Liver (tissue), 3 donors: ENCODE results near the gene MICALL1.

Source experiments
- EGR1 ChIP-seq, 2 donors: IDR thresholded peaks; 2 replicates each; pipeline ENCODE4 v1.6.1; 2016 to 2018; ENCODE audit warnings: antibody characterized with exemption in 2 of 2, low read depth in 2 of 2
- GABPA ChIP-seq, 2 donors: IDR thresholded peaks in 1 of 2; conservative IDR thresholded peaks in 1 of 2; 2 replicates each; pipeline ENCODE4 v1.6.1; 2016; ENCODE audit warnings: antibody characterized with exemption in 2 of 2, mild to moderate bottlenecking in 1 of 2, moderate library complexity in 1 of 2
- HNF4G ChIP-seq: IDR thresholded peaks from 2 replicates; pipeline ENCODE4 v1.6.1; 2016; ENCODE audit warnings: antibody characterized with exemption
- JUND ChIP-seq, 2 donors: IDR thresholded peaks; 2 replicates each; pipeline ENCODE4 v1.6.1; 2016; ENCODE audit warnings: antibody characterized with exemption in 2 of 2
- MAX ChIP-seq: IDR thresholded peaks from 2 replicates; pipeline ENCODE4 v1.6.1; 2016; ENCODE audit warnings: antibody characterized with exemption
- RAD21 ChIP-seq, 2 donors: IDR thresholded peaks; 2 replicates each; pipeline ENCODE4 v1.6.1; 2016; ENCODE audit warnings: antibody characterized with exemption in 2 of 2, mild to moderate bottlenecking in 2 of 2
- REST ChIP-seq: IDR thresholded peaks from 2 replicates; pipeline ENCODE4 v1.6.1; 2016; ENCODE audit warnings: antibody characterized with exemption, mild to moderate bottlenecking
- RXRA ChIP-seq, 2 donors: IDR thresholded peaks; 2 replicates each; pipeline ENCODE4 v1.6.1; 2017 to 2018; ENCODE audit warnings: antibody characterized with exemption in 2 of 2, mild to moderate bottlenecking in 1 of 2
- TAF1 ChIP-seq: conservative IDR thresholded peaks from 2 replicates; pipeline ENCODE4 v1.6.1; 2016; ENCODE audit warnings: antibody characterized with exemption, mild to moderate bottlenecking
- TF ChIP-seq, protein P1 (sequence below): fragments of 150-350 bp; IDR thresholded peaks from 2 replicates; pipeline ENCODE4 v1.5.1; 2017; ENCODE audit warnings: improper control_type of control experiment, low read depth, low read length; ENCODE audit not compliant: missing input control
- donor health status: healthy.
- donor health status: healthy.

GRCh38 chr22:37926771-37927636, 20.9 kb downstream of the MICALL1 start:
- TF ChIP-seq, protein P1, sequence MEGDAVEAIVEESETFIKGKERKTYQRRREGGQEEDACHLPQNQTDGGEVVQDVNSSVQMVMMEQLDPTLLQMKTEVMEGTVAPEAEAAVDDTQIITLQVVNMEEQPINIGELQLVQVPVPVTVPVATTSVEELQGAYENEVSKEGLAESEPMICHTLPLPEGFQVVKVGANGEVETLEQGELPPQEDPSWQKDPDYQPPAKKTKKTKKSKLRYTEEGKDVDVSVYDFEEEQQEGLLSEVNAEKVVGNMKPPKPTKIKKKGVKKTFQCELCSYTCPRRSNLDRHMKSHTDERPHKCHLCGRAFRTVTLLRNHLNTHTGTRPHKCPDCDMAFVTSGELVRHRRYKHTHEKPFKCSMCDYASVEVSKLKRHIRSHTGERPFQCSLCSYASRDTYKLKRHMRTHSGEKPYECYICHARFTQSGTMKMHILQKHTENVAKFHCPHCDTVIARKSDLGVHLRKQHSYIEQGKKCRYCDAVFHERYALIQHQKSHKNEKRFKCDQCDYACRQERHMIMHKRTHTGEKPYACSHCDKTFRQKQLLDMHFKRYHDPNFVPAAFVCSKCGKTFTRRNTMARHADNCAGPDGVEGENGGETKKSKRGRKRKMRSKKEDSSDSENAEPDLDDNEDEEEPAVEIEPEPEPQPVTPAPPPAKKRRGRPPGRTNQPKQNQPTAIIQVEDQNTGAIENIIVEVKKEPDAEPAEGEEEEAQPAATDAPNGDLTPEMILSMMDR = no peak
- TF ChIP-seq GABPA (IDR thresholded peaks at IDR 0.05 in 1 of 2, conservative IDR thresholded peaks at IDR 0.05 in 1 of 2) = no peak
- no peak for TF ChIP-seq EGR1 (IDR thresholded peaks at IDR 0.05; ENCODE audit: low read depth in 2 of 2)
- no peak for TF ChIP-seq RXRA (IDR thresholded peaks at IDR 0.05)
- TF ChIP-seq TAF1 = no peak
- no peak for TF ChIP-seq REST
- no peak for TF ChIP-seq JUND (IDR thresholded peaks at IDR 0.05)
- TF ChIP-seq RAD21 (IDR thresholded peaks at IDR 0.05) = no peak
- TF ChIP-seq HNF4G = no peak
- no peak for TF ChIP-seq MAX
